ENCODE results near the gene DLX3.

Gene DLX3

GRCh38 chr17:49991409-49991808, 3.6 kb downstream of the DLX3 start:
- no peak for DNase-seq

GRCh38 chr17:49990921-49991320, 4.1 kb downstream of the DLX3 start:
- no peak for DNase-seq

- no peak for DNase-seq
Measured at GRCh38 chr17:49990331-49990730, 4.7 kb downstream of the DLX3 start.

- no peak for DNase-seq
Measured at GRCh38 chr17:49989518-49989880, 5.5 kb downstream of the DLX3 start.

- peak; percentile 43 for DNase-seq
Measured at GRCh38 chr17:49987681-49988441, 7.2 kb downstream of the DLX3 start.

GRCh38 chr17:49987290-49987585, 7.8 kb downstream of the DLX3 start:
- DNase-seq = no peak

GRCh38 chr17:49986396-49987289, 8.4 kb downstream of the DLX3 start:
- no peak for DNase-seq

- DNase-seq = no peak
Measured at GRCh38 chr17:49985310-49985990, 9.6 kb downstream of the DLX3 start.

GRCh38 chr17:49984776-49985175, 10.2 kb downstream of the DLX3 start:
- DNase-seq = no peak

GRCh38 chr17:49984283-49984682, 10.7 kb downstream of the DLX3 start:
- no peak for DNase-seq

GRCh38 chr17:49980703-49981197, 14.3 kb downstream of the DLX3 start:
- DNase-seq = no peak

GRCh38 chr17:49979748-49980479, 15.1 kb downstream of the DLX3 start:
- no peak for DNase-seq

- DNase-seq = no peak
Measured at GRCh38 chr17:49978501-49978900, 16.5 kb downstream of the DLX3 start.

- DNase-seq = no peak
Measured at GRCh38 chr17:49977463-49978389, 17.3 kb downstream of the DLX3 start.

GRCh38 chr17:49976828-49977202, 18.2 kb downstream of the DLX3 start:
- DNase-seq = no peak

- DNase-seq = no peak
Measured at GRCh38 chr17:49976163-49976827, 18.7 kb downstream of the DLX3 start.

- no peak for DNase-seq
Measured at GRCh38 chr17:49975531-49975930, 19.5 kb downstream of the DLX3 start.

- no peak for DNase-seq
Measured at GRCh38 chr17:49973271-49973615, 21.8 kb downstream of the DLX3 start.

- no peak for DNase-seq
Measured at GRCh38 chr17:49972486-49973270, 22.3 kb downstream of the DLX3 start.

GRCh38 chr17:49971848-49972485, 23.1 kb downstream of the DLX3 start:
- DNase-seq = no peak
